GM21447 (cell line): ENCODE measurements around the gene CFI.

ENCODE experiments used
- ATAC-seq: cut with Tn5 transposase; IDR thresholded peaks from one replicate; pipeline ENCODE4 v1.9.1; 2021; ENCODE audit not compliant: unreplicated experiment

Gene CFI

DNA sequence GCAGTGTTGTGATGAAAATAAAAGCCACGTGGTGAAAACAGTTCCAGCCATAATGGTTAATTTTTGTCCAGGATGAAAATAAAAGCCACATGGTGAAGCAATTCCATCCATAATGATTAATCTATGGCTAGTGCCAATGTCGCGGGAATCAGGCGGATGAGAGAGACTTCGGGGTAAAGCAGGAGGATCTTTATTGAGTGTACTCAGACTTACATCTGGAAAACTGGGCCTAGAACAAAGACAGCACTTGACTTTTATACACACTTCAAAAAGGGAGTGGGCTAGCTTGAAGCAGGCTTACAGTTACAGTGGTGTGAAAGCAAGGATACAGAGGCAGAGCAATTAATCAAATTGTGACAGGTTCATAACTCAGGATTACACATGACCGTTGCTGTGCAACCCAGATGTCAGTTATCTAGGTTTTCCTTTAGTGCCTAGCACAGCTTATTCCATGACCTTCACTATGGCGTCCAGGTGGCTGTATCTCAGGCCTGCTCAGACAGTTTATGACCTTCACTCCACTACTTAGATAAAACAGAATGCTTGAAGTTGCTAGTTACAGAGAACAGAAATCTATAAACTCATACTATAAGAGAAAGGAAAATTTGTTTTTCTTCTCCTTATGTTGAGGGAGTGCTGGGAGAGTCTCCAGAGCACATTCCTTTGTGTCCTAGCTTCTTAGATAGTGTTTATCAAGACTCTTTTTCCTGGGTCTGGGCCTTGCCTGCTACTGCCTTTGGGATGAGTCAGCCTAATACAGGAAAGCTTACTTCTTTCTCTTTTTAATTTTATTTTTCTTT, 66.0 kb downstream of the CFI start:
- ATAC-seq, result no peak

DNA sequence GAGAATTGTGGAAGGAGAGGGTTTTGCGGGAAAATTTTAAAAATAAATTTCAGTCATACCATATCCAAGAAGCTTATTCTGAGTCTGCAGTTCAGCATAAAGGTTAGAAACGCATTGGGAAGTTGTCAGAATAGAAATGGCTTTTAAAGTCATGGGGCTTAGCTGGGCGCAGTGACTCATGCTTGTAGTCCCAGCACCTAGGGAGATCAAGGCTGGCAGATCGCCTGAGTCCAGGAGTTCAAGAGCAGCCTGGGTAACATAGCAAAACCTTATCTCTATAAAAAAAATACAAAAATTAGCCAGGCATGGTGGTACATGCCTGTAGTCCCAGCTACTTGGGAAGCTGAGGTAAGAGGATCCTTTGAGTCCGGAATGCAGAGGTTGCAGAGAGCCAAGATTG, 68.1 kb downstream of the CFI start:
- ATAC-seq, result no peak

DNA sequence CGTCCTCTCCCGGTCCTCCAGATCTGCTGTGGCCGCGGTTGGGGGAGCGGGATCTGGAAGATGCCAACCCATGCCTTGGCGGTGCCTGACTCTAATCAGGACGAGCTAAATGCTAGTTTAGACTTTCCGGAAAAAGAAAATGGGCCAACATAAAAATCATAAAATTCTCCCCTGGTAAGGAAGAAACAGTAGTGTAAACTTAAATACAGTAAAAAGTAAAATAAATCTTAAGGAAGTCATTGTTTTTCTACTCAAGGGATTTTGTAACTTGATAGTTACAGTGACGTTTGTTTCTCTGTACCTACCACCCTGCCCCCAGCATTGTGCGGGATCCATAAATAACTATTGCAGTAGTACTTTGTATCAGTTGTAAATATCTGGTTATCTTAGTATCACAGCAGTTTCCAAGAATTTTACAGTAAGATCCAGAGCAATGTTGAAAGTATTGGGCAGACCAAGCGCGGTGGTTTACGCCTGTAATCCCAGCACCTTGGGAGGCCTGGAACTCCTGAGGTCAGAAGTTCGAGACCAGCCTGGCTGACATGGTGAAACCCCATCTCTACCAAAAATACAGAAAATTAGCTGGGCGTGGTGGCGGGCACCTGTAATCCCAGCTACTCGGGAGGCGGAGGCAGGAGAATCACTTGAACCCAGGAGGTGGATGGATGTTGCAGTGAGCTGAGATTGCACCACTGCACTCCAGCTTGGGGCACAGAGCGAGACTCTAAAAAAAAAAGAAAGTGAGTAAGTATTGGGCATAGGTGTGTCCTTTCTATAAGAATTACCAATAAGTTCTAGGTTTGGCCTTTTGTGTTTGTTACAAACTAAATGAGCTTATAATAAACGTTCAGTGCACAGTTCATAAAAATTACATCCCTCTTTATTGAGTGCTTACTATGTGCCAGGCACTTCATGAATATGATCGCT, 70.9 kb downstream of the CFI start:
- no peak for ATAC-seq

DNA sequence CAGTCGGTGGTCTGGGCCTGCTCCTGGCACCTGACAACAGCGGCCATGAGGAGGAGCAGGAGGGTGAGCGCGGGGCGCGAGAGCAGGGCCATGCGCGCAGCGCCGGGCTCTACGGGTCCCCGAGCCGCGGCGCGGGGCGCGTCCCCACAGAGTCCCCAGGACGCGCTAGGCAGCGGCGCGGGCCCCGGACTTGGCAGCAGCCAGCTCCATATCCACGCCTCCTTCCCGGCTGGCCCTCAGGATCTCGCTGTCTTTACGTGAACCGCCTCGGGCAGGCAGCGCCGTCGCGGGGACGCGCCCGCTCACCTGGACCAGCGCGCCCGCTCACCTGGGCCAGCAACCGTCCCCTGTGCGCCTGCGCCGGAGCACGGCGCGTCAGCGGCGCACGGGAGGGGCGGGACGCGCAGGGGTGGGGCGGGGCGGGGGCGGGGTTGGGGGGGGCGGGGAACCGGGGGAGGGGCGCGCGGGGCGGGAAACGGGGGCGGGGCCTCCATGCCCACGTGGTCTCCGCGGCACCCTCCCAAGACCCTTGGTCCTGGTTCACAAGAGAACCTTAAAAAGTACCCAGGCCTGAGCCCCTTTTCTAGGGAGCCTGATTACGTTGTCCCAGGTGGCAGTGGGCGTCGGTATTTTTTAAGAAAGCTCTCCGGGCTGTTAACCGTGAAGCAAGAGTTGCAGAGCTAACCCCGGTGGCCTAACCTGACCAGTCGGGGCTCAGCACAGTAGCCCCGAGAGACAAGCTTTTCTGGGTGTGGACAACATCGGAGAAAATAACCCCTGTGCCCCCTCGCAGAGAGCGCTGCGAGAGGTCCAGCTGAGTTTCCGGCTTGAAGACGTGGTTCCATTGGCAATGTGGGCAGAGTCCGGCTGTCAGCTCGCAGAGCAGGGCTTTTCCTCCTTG, 71.8 kb downstream of the CFI start, which contains the start of gene PLA2G12A:
TSS of gene PLA2G12A (minus strand) at position 353 of the 901 bp plus-strand sequence. CDS start at position 92, 261 bp downstream.
- ATAC-seq, result peak; percentile 75

DNA sequence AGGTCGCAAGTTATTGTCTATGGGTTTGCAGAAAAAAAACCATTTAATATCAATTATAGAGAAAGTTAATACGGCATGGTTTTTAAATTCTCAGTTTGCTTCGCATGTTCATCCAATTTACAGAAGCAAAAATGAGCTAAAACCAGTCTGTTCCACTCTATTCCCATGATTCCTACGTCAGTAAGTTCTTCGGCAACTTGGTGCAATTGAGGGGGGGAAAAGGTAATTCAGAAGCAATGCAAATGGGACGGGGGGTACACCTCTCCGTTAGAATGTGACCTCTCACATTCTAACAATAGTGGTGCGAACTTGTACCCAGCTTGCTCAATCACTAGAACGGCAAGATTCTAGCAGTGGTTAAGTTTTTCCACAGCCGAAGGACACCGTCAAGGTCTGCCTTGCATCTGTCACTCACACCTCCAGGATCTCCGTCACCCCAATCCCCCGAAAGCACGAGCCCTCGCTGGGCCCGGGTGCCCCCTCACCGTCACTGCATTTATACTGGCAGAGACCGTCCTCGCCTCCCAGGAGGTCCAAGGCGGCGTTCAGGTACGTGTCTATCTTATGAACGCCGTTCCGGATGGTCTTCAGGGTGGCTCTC, 72.6 kb downstream of the CFI start:
- ATAC-seq, result no peak

DNA sequence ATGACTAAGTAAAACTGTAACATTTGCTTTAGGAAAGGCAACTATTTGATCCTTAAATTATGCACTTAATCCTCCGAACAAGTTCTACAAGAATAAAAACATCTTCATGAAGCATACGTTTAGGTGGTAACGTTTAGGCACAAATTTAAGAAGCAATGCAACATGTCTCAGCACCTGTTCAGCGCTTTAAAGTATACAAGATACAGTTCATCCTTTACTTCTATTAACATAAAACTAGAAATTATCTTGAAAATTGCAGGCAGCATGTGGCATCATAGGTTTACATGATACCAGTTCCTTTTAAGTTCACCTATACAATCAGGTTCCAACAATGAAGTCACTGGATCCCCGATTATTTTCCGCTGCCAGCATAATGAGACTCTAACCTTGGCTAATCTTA, 73.4 kb downstream of the CFI start:
- no peak for ATAC-seq

DNA sequence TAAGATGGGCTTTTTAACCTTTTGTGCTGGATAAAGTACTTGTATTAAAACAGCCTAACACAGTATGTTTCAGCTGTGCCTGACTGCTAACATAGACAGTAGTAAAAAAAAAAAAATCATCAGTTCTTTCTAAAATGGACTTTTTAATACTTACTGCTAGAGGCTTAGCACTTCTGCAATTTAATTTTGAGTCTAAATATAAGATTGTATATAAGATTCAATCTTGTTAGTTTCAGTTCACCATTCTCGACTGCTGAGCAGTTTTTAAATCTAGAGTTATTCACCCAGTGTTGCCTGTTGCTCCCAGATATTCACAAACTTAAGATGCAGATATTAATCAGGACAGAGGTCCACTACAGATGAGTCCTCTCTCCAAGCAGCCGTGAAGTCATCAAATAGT, 78.7 kb downstream of the CFI start:
- ATAC-seq, result no peak

DNA sequence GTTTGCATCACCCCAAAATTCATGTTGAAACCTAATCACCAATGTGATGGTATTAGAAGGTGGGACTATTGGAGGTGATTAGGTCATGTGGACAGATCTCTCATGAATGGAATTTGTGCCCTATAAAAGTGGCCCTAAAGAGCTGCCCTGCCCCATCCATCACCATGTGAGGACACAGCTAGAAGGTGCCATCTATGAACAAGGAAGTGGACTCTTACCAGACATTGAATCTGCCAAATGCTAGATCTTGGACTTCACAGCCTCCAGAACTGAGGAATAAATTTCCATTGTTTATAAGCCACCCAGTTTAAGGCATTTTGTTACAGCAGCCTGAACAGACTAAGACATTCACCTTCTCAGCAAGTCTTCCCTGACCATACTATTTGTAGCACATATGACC, 79.4 kb downstream of the CFI start:
- no peak for ATAC-seq

DNA sequence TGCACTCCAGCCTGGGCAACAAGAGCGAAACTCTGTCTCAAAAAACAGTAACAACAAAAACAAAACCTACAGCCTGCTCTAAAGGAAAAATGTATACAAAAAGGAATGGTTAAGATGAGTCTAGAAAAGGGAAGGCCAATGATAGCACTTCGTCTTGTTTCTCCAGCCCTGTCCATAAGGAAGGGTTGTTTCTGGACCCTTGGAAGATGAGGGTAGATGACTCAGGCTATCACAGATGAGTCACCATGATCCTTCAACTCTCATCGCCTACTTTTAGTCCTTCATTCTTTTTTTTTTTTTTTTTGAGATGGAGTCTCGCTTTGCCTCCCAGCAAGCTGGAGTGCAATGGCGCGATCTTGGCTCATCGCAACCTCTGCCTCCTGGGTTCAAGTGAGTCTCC, 80.8 kb downstream of the CFI start:
- ATAC-seq, result no peak

DNA sequence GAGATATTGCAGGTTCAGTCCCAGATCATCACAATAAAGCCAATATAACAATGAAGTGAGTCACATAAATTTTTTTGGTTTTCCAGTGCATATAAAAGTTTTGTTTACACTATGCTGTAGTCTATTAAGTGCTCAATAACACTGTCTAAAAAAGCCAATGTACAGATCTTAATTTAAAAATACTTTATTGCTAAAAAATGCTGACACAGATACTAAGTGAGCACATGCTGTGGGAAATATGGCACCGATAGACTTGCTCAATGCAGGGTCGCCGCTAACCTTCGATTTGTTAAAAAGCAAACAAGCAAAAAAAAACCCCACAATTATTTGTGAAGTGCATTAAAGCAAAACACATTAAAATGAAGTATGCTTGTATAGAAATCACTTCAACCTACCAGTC, 82.2 kb downstream of the CFI start:
- ATAC-seq, result no peak

DNA sequence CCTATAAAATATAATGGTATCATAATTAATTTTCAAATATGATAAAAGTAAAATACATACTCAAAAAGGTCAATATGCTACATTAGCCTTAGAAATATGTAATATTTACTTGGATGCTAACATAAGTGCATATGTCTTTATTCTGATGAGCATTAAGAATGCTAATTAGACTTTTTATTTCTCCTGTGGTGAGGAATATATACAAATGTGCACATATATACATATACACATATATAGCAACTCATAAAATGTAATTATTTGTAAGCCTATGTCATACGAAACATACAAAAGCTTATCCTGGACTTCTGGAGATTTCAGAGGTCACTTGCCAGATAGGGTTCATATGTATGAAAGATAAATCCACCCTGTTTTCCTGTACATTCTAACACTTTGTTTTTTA, 83.0 kb downstream of the CFI start:
- no peak for ATAC-seq

DNA sequence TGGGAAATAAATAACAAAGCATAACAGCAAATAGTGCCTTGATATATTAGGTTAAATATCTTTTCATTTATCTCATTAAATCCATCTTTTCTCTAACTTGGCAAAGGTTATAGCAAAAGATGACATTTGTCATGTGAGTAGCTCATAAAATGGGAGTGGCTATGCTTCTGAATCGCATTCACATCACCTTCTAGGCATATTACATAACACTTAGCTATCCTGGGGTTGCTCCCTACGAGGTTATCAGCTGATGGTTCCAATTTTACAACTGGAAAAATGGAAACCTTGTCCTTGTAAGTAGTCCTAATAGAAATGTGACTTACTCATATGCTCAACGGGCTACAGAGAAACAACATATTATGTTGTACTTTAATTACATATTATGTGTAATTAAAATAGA, 88.3 kb downstream of the CFI start:
- ATAC-seq, result no peak

DNA sequence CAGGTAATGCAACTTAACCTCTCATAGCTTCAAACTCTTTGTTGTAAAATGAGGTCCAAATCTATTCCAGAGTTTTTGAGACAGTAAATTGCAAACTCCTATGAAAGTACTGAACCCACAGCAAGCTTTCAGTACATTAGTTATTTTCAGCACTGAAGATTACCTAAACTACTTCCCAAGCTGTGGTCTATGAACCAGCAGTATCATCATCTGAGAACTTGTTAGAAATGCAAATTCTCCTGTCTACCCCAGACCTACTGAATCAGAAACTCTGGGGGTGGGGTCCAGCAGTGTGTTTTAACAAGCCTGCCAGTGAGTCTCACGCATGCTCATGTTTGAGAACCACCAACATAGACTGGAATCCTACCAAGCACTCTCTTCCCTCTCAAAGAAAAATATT, 92.8 kb downstream of the CFI start:
- ATAC-seq, result peak; percentile 86

DNA sequence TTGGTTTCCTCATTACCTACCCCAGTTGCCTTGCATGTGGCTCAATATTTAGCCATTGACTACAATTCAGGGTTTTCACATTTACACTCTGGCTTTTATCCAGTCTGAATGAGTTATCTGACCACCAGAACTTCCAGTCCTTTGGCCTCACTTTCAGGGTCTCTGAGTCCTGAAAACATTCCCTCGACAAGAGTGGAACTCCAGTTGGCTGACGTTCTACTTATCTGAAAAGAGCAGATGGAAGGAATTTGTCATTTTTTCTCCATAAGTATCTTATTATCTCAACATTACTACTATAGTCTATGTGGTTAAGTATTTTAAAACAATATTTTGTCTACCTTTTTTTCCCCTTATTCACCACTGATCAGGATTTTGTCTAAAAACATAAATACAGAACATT, 93.4 kb downstream of the CFI start:
- no peak for ATAC-seq

DNA sequence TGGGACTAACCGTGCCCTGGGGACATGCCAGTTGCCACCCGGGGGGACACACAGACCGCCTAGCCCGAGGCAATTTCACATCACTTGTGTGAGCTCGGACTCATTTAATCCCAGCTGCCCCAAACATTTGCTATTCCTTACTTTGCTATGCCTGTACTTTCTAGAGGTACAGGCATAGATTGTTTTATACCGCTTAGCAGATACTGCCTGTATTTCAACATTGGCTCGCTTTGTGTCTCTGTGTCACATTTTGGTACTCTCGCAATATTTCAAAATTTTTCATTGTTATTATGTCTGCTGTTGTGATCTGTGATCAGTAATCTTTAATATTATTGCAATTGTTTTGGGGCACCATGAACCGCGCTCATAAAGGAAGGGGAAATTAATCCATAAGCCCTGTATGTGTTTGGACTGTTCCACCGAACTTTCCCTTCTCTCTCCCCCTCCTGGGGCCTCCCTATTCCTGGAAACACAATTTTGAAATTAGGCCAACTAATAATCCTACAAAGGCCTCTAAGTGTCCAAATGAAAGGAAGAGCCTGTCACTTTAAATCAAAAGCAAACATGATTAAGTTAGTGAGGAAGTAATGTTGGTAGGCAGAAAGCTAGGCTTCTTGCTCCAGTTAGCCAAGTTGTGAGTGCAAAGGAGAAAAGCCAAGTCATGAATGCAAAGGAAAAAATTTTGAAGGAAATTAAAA, 98.0 kb downstream of the CFI start:
- no peak for ATAC-seq

DNA sequence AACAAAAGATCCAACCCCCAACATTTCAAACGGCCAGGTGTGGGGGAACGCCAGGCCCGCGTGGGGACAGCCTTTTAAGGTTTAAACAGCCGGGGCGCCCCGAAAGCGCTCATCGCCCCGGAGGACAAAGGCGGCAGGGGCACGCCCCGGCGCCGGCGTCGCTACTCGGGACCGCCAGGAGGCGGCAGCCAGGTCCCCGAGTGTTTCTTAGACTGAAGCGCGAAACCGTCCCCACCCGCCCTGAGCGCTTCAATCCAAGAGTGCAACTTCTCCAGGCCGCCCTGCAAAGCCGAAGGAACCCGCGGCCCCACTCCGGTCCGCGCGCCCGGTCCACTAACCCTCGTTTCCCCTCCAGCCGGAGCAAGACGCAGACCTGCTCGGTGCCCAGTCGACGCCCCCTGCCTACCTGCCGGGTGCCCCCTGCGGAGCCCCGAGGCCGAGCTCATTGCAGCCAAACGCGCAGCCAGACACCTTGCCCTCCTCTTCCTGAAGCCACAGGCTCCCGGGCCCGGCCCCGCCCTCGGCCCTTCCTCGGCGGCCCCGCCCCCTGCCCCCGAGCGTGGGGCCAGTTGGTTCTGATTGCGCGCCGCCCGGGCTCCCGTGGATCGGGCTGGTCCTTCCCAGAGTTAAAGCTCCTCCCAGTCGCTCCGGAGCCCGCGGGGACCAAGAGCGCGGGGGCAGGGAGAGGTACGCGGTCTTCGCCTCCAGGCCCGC, 98.7 kb downstream of the CFI start, which contains the start of gene CASP6:
TSS of gene CASP6 (minus strand) at position 496 of the 714 bp plus-strand sequence. CDS start at position 446, 50 bp downstream.
- ATAC-seq, result peak; percentile 70

DNA sequence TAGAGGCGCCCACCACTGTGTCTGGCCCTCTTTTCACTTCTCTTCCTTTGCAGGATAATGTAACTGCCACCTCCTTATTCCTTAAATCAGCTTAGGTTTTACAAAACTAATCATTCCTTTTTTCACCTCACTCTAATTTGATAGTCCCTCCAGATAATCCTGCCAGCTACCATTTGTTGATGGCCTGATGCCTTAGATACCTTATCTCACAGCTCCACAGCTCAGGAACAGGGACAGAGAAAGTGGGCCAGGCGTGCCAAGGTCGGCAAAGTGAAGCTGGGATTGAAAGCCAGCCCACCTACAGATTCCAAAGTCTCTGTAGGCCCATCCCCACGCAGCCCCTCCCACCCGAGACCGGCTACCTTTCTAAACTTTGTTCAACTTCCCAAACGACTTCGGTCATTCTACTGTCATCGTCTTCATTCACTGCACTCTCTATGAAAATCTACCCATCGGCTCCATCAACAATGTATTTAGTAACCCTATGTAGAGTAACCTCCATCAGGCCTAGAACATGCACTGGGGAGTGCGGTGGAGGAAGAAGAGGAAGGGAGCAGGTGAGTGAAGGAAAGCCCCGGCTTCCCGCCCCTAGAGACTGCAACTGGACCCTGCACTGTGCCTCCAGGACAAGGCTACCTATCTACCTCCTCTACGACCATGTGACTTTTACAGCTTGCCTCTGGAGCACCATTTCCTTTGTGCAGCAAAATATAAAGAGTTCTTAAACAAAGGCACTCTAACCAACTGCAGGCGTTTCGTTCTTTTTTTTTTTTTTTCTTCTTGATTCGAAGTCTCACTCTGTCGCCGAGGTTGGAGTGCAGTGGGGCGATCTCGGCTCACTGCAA, 100.0 kb downstream of the CFI start:
- ATAC-seq, result no peak

DNA sequence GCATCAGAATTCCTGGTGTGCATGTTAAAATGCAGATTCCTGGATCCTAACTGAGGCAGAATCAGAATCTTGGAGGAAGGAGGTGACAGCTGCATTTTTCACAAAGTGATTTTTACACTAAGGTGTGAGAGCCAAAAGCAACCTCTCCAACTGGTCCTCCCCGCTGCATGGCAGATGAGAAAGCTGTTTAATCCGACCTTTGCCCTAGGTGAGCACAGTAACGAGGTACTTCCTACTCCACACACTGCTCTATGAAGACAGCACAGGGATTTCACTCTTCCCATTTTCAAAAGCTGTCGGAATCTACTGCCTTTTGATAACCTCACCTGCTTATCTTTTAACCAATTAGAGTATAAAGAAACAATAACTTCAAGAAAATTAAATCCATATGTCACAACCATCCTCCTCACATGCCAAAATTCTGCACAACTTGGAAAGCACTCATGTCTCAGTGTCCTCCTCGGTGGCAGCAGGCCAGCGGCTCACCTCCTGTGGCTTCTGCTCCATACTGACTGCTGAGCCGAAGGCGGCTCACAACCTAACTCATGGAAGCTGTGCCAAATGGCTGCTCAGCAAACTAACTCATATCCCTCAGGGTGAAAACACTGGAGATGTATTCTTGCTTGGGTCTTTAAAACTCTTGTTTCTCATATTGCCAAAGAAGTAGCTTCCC, 102.1 kb downstream of the CFI start:
- ATAC-seq, result no peak
